Transverse colon (tissue), 4 donors: Measurements from ENCODE around the gene NOS3. TPM values are rescaled to one million over a fixed set of nuclear protein-coding genes. Genes with fewer than 3 reads are reported as not detected.

Source experiments
- DNase-seq: peaks from one replicate; pipeline ENCODE4 v3.0.0-alpha.2; 2019
- H3K27ac ChIP-seq, 4 donors: fragments of 200-600 bp; sonication (generic); 2 replicates each; pipeline ENCODE4 v1.5.1; 2016 to 2018; ENCODE audit warnings: inconsistent platforms in 4 of 4
- H3K27me3 ChIP-seq: fragments of 200-600 bp; sonication (generic); 2 replicates; pipeline ENCODE4 v1.5.1; 2017; ENCODE audit warnings: inconsistent platforms
- H3K36me3 ChIP-seq, 4 donors: fragments of 200-600 bp; sonication (generic); 2 replicates each; pipeline ENCODE4 v1.5.1; 2017 to 2019; ENCODE audit warnings: inconsistent platforms in 4 of 4
- H3K4me1 ChIP-seq, 4 donors: fragments of 200-600 bp; sonication (generic); 2 replicates each; pipeline ENCODE4 v1.5.1; 2017 to 2020; ENCODE audit warnings: inconsistent platforms in 4 of 4
- H3K4me3 ChIP-seq, 4 donors: fragments of 200-600 bp; sonication (generic); 1 replicate in 1 of 4; 2 replicates in 3 of 4; pipeline versions ENCODE4 v1.5.1 to v1.6.1; 2017 to 2019; ENCODE audit warnings: inconsistent platforms in 4 of 4
- H3K9me3 ChIP-seq, 2 donors: fragments of 200-600 bp; sonication (generic); 2 replicates each; pipeline ENCODE4 v1.5.1; 2017 to 2019; ENCODE audit warnings: inconsistent platforms in 2 of 2
- CTCF ChIP-seq, 5 experiments: fragments of 200-600 bp in 3 of 5; fragments of 450-650 bp in 2 of 5; sonication (generic) in 3 of 5; IDR thresholded peaks; 1 replicate in 2 of 5; 2 replicates in 3 of 5; pipeline ENCODE4 v1.5.1; 2016 to 2017; ENCODE audit warnings: antibody characterized with exemption in 5 of 5, inconsistent platforms in 3 of 5, mild to moderate bottlenecking in 2 of 5, moderate library complexity in 1 of 5
- EP300 ChIP-seq: sonication (generic); formaldehyde crosslinking; IDR thresholded peaks from one replicate; pipeline ENCODE4 v1.6.1; 2017; ENCODE audit warnings: antibody characterized with exemption, low read depth
- POLR2A ChIP-seq: fragments of 450-650 bp; IDR thresholded peaks from one replicate; pipeline ENCODE4 v1.6.1; 2016; ENCODE audit warnings: antibody characterized with exemption, mild to moderate bottlenecking, moderate library complexity
- POLR2AphosphoS5 ChIP-seq, 3 donors: sonication (generic); formaldehyde crosslinking; IDR thresholded peaks; one replicate each; pipeline ENCODE4 v1.6.1; 2016; ENCODE audit warnings: antibody characterized with exemption in 3 of 3
- WGBS, 2 donors: methylation state at CpG; one replicate each; pipeline ENCODE4 v1.1.5; 2018; ENCODE audit warnings: low coverage in 1 of 2; 5-methylcytosine and 5-hydroxymethylcytosine counted together
- in situ Hi-C, 4 donors: fragments of 200-750 bp; cut with MboI; loops; one replicate each; pipeline versions ENCODE4 v1.15.0 to v1.15.1; 2017; ENCODE audit warnings: low sequenced_read_pairs in 3 of 4, low pct_ligation_motif_present in 1 of 4, low pct_unique_long_range_greater_than_20kb in 1 of 4
- intact Hi-C: fragments of 100-400 bp; cut with DNase I; formaldehyde crosslinking; loops from one replicate; pipeline ENCODE4 v1.15.1; 2023; ENCODE audit warnings: low total_unique reads
- total RNA-seq, 4 donors: library from RNA; depleted of rRNA; stranded (reverse); fragments of >200 nt; gene quantifications; one replicate each; pipeline ENCODE4 v1.1.0, GENCODE V29; 2016

Gene NOS3
- total RNA-seq, 4 donors from 2014 or later: 2.5 to 34.2 (median 7.0) TPM

GRCh38 chr7:151047976-151048815, 57.4 kb downstream of the NOS3 start, which contains the start of gene ASIC3:
ASIC3 (plus strand) TSS chr7:151048531; CDS start chr7:151048886, 355 bp downstream.
- no peaks in the 10 kb centered on the region for H3K9me3 ChIP-seq
- 80 to 84% methylated on average over 2 to 22 of the region's 22 CpGs for WGBS, 2 donors
- peaks cover 8% of the 10 kb centered on the region for H3K27me3 ChIP-seq
- H3K36me3 ChIP-seq: no peaks in the 10 kb centered on the region
- no peak within 1 kb of the TSS for H3K27ac ChIP-seq
- H3K4me1 ChIP-seq: peaks cover 0 to 16% (median 8%) of the 10 kb centered on the region in 4 donors
- intact Hi-C loops: no loop called here
- in situ Hi-C loops: no loop called here
- H3K4me3 ChIP-seq: no peak within 1 kb of the TSS
- no peak for TF ChIP-seq POLR2A
- no peak for TF ChIP-seq POLR2AphosphoS5 (IDR thresholded peaks at IDR 0.05)
- TF ChIP-seq EP300: no peak
- TF ChIP-seq CTCF (IDR thresholded peaks at IDR 0.05): no peak
- no peak for DNase-seq

GRCh38 chr7:151048911-151049463, 58.2 kb downstream of the NOS3 start:
- intact Hi-C loops (no loop called here), in situ Hi-C loops (no loop called here)
- DNase-seq: no peak
- Histone ChIP-seq H3K4me3 (no peak overlapping the region), H3K9me3 (no peaks in the 10 kb centered on the region), H3K4me1 (peaks cover 0 to 16% (median 8%) of the 10 kb centered on the region in 4 donors), H3K27ac (no peak overlapping the region), H3K27me3 (peaks cover 8% of the 10 kb centered on the region), H3K36me3 (no peaks in the 10 kb centered on the region)
- WGBS, 2 donors: 90% methylated on average over 38 of the region's 38 CpGs; no CpG with 5 or more reads in 1 of the 2 donors
- TF ChIP-seq POLR2AphosphoS5 (IDR thresholded peaks at IDR 0.05) (no peak), EP300 (no peak), POLR2A (no peak)

GRCh38 chr7:151051108-151051507, 60.3 kb downstream of the NOS3 start:
- peak; percentile 43 for DNase-seq
- Histone ChIP-seq H3K4me3 (no peak overlapping the region), H3K4me1 (peaks cover 0 to 16% (median 8%) of the 10 kb centered on the region in 4 donors), H3K27me3 (peaks cover 8% of the 10 kb centered on the region), H3K9me3 (no peaks in the 10 kb centered on the region), H3K27ac (no peak overlapping the region), H3K36me3 (no peaks in the 10 kb centered on the region)
- intact Hi-C loops: no loop called here
- WGBS, 2 donors: 7% methylated on average over 18 to 20 of the region's 50 CpGs
- peak in 1 of 3 donors; percentile 19 for TF ChIP-seq POLR2AphosphoS5 (IDR thresholded peaks at IDR 0.05)
- TF ChIP-seq POLR2A: no peak
- in situ Hi-C loops: no loop called here

- Histone ChIP-seq H3K9me3 (no peaks in the 10 kb centered on the region), H3K27me3 (peaks cover 8% of the 10 kb centered on the region), H3K36me3 (no peaks in the 10 kb centered on the region), H3K4me3 (no peak overlapping the region), H3K4me1 (peaks cover 6 to 18% (median 16%) of the 10 kb centered on the region in 4 donors), H3K27ac (no peak overlapping the region)
- intact Hi-C loops: loop anchor here (2.0 kb wide), 1 partner anchor 60 kb away; no protein-coding TSS in a partner anchor
- in situ Hi-C loops: no loop called here
- no peak for DNase-seq
- 62% methylated on average over 4 of the region's 4 CpGs; no CpG with 5 or more reads in 1 of the 2 donors for WGBS, 2 donors
- TF ChIP-seq POLR2A (no peak), EP300 (no peak), POLR2AphosphoS5 (IDR thresholded peaks at IDR 0.05) (no peak), CTCF (IDR thresholded peaks at IDR 0.05) (no peak)
Observed at GRCh38 chr7:151053096-151053495, 62.3 kb downstream of the NOS3 start.

- no peaks in the 10 kb centered on the region for H3K36me3 ChIP-seq
- intact Hi-C loops: loop anchor here (2.0 kb wide), 1 partner anchor 59 kb away; no protein-coding TSS in a partner anchor
- H3K27me3 ChIP-seq: peaks cover 8% of the 10 kb centered on the region
- no peak overlapping the region for H3K27ac ChIP-seq
- in situ Hi-C loops: no loop called here
- no peaks in the 10 kb centered on the region for H3K9me3 ChIP-seq
- no peak overlapping the region for H3K4me3 ChIP-seq
- H3K4me1 ChIP-seq: peaks cover 6 to 23% (median 21%) of the 10 kb centered on the region in 4 donors
- no peak for DNase-seq
- TF ChIP-seq POLR2A (no peak), POLR2AphosphoS5 (IDR thresholded peaks at IDR 0.05) (no peak), EP300 (no peak), CTCF (IDR thresholded peaks at IDR 0.05) (no peak)
- 97% methylated on average over 6 of the region's 8 CpGs; no CpG with 5 or more reads in 1 of the 2 donors for WGBS, 2 donors
Observed at GRCh38 chr7:151053751-151054150, 62.9 kb downstream of the NOS3 start.
